ENCODE results near the gene ATP6V1G3. TPM values are rescaled to one million over a fixed set of nuclear protein-coding genes. Genes with fewer than 3 reads are reported as not detected.

ATP6V1G3 gene
- total and polyA plus RNA-seq, 2 donors (not counting 1 experiment from before 2014, with no cell fraction given): not detected

DNA sequence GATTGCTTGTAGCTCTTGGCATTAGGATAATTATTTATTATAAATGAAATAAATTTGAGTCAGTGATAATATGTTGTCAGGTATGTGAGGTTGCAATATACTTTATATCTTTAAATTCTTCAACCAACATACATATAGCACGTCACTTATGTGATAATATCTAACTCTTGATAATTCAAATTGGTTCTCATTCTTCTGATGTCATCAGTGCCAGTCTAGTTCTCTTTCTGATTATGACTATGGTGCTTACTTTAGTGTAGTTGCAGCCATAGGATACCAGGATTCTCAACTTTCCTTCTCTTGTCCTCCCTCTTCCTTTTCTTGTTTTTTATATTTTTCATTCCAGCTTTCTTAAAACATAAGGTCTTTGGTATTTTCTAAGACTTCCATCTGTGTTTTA lies 34.8 kb upstream of the ATP6V1G3 start:
- Mint-ChIP-seq H3K4me3 (no peak overlapping the region), H3K27me3 (no peaks in the 10 kb centered on the region), H3K4me1 (peaks cover 29% of the 10 kb centered on the region), H3K9me3 (ENCODE audit: insufficient read depth) (no peaks in the 10 kb centered on the region), H3K27ac (peak overlapping the region; percentile 81)
- H3K9ac ChIP-seq (ENCODE audit: low read length): peak overlapping the region; percentile 2
- H2AFZ ChIP-seq (ENCODE audit: insufficient read depth, low read depth, low read length, poor library complexity, severe bottlenecking): no peak overlapping the region
- no peaks in the 10 kb centered on the region for H4K20me1 ChIP-seq (ENCODE audit: control insufficient read depth, insufficient read depth, low read length, poor library complexity, severe bottlenecking)
- peak overlapping the region in 1 of 5 experiments; percentile 45 for H3K4me3 ChIP-seq (ENCODE audit: control extremely low read depth in 1 of 5, extremely low read depth in 1 of 5, insufficient read depth in 1 of 5, low read depth in 2 of 5, low read length in 4 of 5)
- H3K4me2 ChIP-seq (replicated peaks; ENCODE audit: low read depth, low read length, poor library complexity, severe bottlenecking): peak overlapping the region; percentile 64
- no peaks in the 10 kb centered on the region for H3K27me3 ChIP-seq (replicated peaks in 1 of 4; ENCODE audit: control extremely low read depth in 1 of 4, control insufficient read depth in 3 of 4, insufficient read depth in 4 of 4, low read length in 3 of 4)
- peak overlapping the region; percentile 51 to 79 for H3K27ac ChIP-seq (ENCODE audit: low read length in 2 of 2)
- H3K4me1 ChIP-seq (ENCODE audit: control insufficient read depth in 2 of 2, insufficient read depth in 2 of 2, low read length in 2 of 2): peaks cover 21 to 32% of the 10 kb centered on the region in 2 donors
- no peak for TF ChIP-seq EZH2 (IDR thresholded peaks at IDR 0.05; ENCODE audit: borderline replicate concordance, insufficient read depth, low read depth, low read length, poor library complexity, severe bottlenecking)
- TF ChIP-seq, protein P1, sequence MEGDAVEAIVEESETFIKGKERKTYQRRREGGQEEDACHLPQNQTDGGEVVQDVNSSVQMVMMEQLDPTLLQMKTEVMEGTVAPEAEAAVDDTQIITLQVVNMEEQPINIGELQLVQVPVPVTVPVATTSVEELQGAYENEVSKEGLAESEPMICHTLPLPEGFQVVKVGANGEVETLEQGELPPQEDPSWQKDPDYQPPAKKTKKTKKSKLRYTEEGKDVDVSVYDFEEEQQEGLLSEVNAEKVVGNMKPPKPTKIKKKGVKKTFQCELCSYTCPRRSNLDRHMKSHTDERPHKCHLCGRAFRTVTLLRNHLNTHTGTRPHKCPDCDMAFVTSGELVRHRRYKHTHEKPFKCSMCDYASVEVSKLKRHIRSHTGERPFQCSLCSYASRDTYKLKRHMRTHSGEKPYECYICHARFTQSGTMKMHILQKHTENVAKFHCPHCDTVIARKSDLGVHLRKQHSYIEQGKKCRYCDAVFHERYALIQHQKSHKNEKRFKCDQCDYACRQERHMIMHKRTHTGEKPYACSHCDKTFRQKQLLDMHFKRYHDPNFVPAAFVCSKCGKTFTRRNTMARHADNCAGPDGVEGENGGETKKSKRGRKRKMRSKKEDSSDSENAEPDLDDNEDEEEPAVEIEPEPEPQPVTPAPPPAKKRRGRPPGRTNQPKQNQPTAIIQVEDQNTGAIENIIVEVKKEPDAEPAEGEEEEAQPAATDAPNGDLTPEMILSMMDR (IDR thresholded peaks at IDR 0.05): no peak
- DNase-seq: no peak
- CTCF ChIA-PET: interaction anchor here (0.9 to 1.6 kb wide), 5 partner anchors 10 to 48 kb away, joined by 3 to 6 read pairs (median 4); no protein-coding TSS in a partner anchor
- H3K9me3 ChIP-seq (ENCODE audit: control extremely low read depth in 1 of 3, control insufficient read depth in 2 of 3, insufficient read depth in 1 of 3, low read length in 2 of 3): peaks cover 0 to 5% (median 2%) of the 10 kb centered on the region in 3 donors
- no CpG with 5 or more reads among the region's 1 CpG for WGBS (ENCODE audit: insufficient coverage)
- intact Hi-C loops (cut with micrococcal nuclease): no loop called here
- H3K36me3 ChIP-seq (replicated peaks in 1 of 2; ENCODE audit: control extremely low read depth in 1 of 2, control insufficient read depth in 1 of 2, extremely low read depth in 1 of 2, insufficient read depth in 2 of 2, low read length in 1 of 2): no peaks in the 10 kb centered on the region
- ATAC-seq (ENCODE audit: low read depth): no peak
- POLR2A ChIA-PET: no interaction called here
- no peaks in the 10 kb centered on the region for H3K79me2 ChIP-seq (ENCODE audit: control insufficient read depth, insufficient read depth, low read length)

DNA sequence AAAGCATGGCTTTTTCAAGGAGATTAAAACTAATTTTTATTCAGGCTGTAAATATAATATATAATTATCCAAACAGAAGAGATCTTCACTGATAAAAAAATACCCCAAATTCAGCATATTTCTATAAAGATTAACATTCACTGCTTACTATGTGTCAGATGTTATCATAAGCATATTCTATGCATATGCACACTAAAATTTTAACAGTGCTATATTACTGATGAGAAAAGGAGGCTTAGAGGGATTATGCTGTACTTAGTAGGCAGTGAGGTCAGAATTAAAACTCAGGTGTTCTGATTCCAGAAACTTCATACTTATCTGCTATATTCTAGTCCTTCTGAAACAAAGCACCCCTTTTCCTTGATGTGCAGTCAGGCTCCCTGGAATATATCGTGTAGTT lies 33.8 kb upstream of the ATP6V1G3 start:
- intact Hi-C loops (cut with micrococcal nuclease): no loop called here
- Mint-ChIP-seq H3K4me3 (no peak overlapping the region), H3K9me3 (ENCODE audit: insufficient read depth) (no peaks in the 10 kb centered on the region), H3K27ac (no peak overlapping the region), H3K27me3 (no peaks in the 10 kb centered on the region), H3K4me1 (peaks cover 29% of the 10 kb centered on the region)
- Histone ChIP-seq H3K4me1 (ENCODE audit: control insufficient read depth in 2 of 2, insufficient read depth in 2 of 2, low read length in 2 of 2) (peaks cover 21 to 32% of the 10 kb centered on the region in 2 donors), H3K79me2 (ENCODE audit: control insufficient read depth, insufficient read depth, low read length) (no peaks in the 10 kb centered on the region), H3K36me3 (replicated peaks in 1 of 2; ENCODE audit: control extremely low read depth in 1 of 2, control insufficient read depth in 1 of 2, extremely low read depth in 1 of 2, insufficient read depth in 2 of 2, low read length in 1 of 2) (no peaks in the 10 kb centered on the region), H3K4me3 (ENCODE audit: control extremely low read depth in 1 of 5, extremely low read depth in 1 of 5, insufficient read depth in 1 of 5, low read depth in 2 of 5, low read length in 4 of 5) (no peak overlapping the region), H2AFZ (ENCODE audit: insufficient read depth, low read depth, low read length, poor library complexity, severe bottlenecking) (no peak overlapping the region), H3K27ac (ENCODE audit: low read length in 2 of 2) (peak overlapping the region; percentile 13 to 79), H4K20me1 (ENCODE audit: control insufficient read depth, insufficient read depth, low read length, poor library complexity, severe bottlenecking) (no peaks in the 10 kb centered on the region), H3K27me3 (replicated peaks in 1 of 4; ENCODE audit: control extremely low read depth in 1 of 4, control insufficient read depth in 3 of 4, insufficient read depth in 4 of 4, low read length in 3 of 4) (no peaks in the 10 kb centered on the region), H3K9ac (ENCODE audit: low read length) (no peak overlapping the region), H3K9me3 (ENCODE audit: control extremely low read depth in 1 of 3, control insufficient read depth in 2 of 3, insufficient read depth in 1 of 3, low read length in 2 of 3) (peaks cover 0 to 2% (median 0%) of the 10 kb centered on the region in 3 donors), H3K4me2 (replicated peaks; ENCODE audit: low read depth, low read length, poor library complexity, severe bottlenecking) (peak overlapping the region; percentile 18)
- ChIA-PET CTCF (interaction anchor here (1.6 kb wide), 1 partner anchor 18 kb away, joined by 3 read pairs; no protein-coding TSS in a partner anchor), POLR2A (no interaction called here)
- DNase-seq (no peak), ATAC-seq (ENCODE audit: low read depth) (no peak)
- TF ChIP-seq EZH2 (IDR thresholded peaks at IDR 0.05; ENCODE audit: borderline replicate concordance, insufficient read depth, low read depth, low read length, poor library complexity, severe bottlenecking): no peak
- TF ChIP-seq, protein P1 (IDR thresholded peaks at IDR 0.05): no peak
- no CpG with 5 or more reads among the region's 1 CpG for WGBS (ENCODE audit: insufficient coverage)

All from B cell (primary cell).